Tibial nerve (tissue), 4 donors: ENCODE results near the gene EPB41. TPM values are rescaled to one million over a fixed set of nuclear protein-coding genes. Genes with fewer than 3 reads are reported as not detected.

ENCODE experiments used
- DNase-seq, 2 donors: peaks; one replicate each; pipeline ENCODE4 v3.0.0-alpha.2; 2019; ENCODE audit warnings: low spot score in 2 of 2
- H3K27ac ChIP-seq, 4 donors: fragments of 200-600 bp; sonication (generic) in 3 of 4; one replicate each; pipeline ENCODE4 v1.5.1; 2017 to 2019; ENCODE audit warnings: mild to moderate bottlenecking in 1 of 4
- H3K27me3 ChIP-seq, 2 donors: fragments of 200-600 bp; sonication (generic) in 1 of 2; one replicate each; pipeline versions ENCODE4 v1.5.1 to v1.6.0; 2017 to 2019
- H3K36me3 ChIP-seq, 3 donors: fragments of 200-600 bp; sonication (generic); one replicate each; pipeline ENCODE4 v1.5.1; 2018 to 2019
- H3K4me1 ChIP-seq, 4 donors: fragments of 200-600 bp; sonication (generic) in 3 of 4; one replicate each; pipeline ENCODE4 v1.5.1; 2017 to 2019
- H3K4me3 ChIP-seq, 4 donors: fragments of 200-600 bp; sonication (generic) in 3 of 4; one replicate each; pipeline ENCODE4 v1.5.1; 2017 to 2019; ENCODE audit warnings: mild to moderate bottlenecking in 1 of 4, moderate library complexity in 1 of 4
- H3K9me3 ChIP-seq, 4 donors: fragments of 200-600 bp; sonication (generic) in 3 of 4; one replicate each; pipeline ENCODE4 v1.5.1; 2017 to 2019
- CTCF ChIP-seq, 5 experiments: fragments of 200-600 bp in 3 of 5; fragments of 450-650 bp in 2 of 5; sonication (generic) in 3 of 5; IDR thresholded peaks; one replicate each; pipeline ENCODE4 v1.5.1; 2016 to 2019; ENCODE audit warnings: antibody characterized with exemption in 5 of 5, mild to moderate bottlenecking in 3 of 5, moderate library complexity in 2 of 5
- EP300 ChIP-seq, 2 donors: sonication (generic); formaldehyde crosslinking; IDR thresholded peaks; one replicate each; pipeline ENCODE4 v1.6.1; 2017; ENCODE audit warnings: antibody characterized with exemption in 2 of 2, mild to moderate bottlenecking in 1 of 2
- POLR2A ChIP-seq, 2 donors: fragments of 450-650 bp; IDR thresholded peaks; one replicate each; pipeline ENCODE4 v1.6.1; 2017; ENCODE audit warnings: antibody characterized with exemption in 2 of 2, mild to moderate bottlenecking in 2 of 2, moderate library complexity in 2 of 2
- WGBS, 2 donors: methylation state at CpG; one replicate each; pipeline ENCODE4 v1.1.5; 2018; 5-methylcytosine and 5-hydroxymethylcytosine counted together
- total RNA-seq, 4 donors: library from RNA; depleted of rRNA; stranded (reverse); fragments of >200 nt; gene quantifications; one replicate each; pipeline ENCODE4 v1.1.0, GENCODE V29; 2016

Gene EPB41
- total RNA-seq, 4 donors from 2014 or later = 13.9 to 22.1 (median 16.0) TPM

- Histone ChIP-seq H3K4me1 (no peaks in the 10 kb centered on the region), H3K36me3 (no peaks in the 10 kb centered on the region), H3K27me3 (no peaks in the 10 kb centered on the region), H3K27ac (no peak overlapping the region), H3K9me3 (peaks cover 0 to 11% (median 0%) of the 10 kb centered on the region in 4 donors), H3K4me3 (no peak overlapping the region)
- TF ChIP-seq POLR2A (IDR thresholded peaks at IDR 0.05) = no peak
- no peak for TF ChIP-seq CTCF (IDR thresholded peaks at IDR 0.05)
- TF ChIP-seq EP300 (IDR thresholded peaks at IDR 0.05) = no peak
- WGBS, 2 donors = 81 to 83% methylated on average over 1 of the region's 1 CpG
- DNase-seq = no peak
These were observed 71.1 kb downstream of the EPB41 start for GRCh38 chr1:28985427-28985826.

GRCh38 chr1:28986306-28986910 is 72.0 kb downstream of the EPB41 start:
- Histone ChIP-seq H3K4me3 (no peak overlapping the region), H3K27me3 (no peaks in the 10 kb centered on the region), H3K36me3 (no peaks in the 10 kb centered on the region), H3K9me3 (peaks cover 0 to 11% (median 0%) of the 10 kb centered on the region in 4 donors), H3K27ac (no peak overlapping the region), H3K4me1 (no peaks in the 10 kb centered on the region)
- 52 to 55% methylated on average over 10 of the region's 10 CpGs for WGBS, 2 donors
- DNase-seq = no peak
- no peak for TF ChIP-seq EP300 (IDR thresholded peaks at IDR 0.05)
- no peak for TF ChIP-seq POLR2A (IDR thresholded peaks at IDR 0.05)
- TF ChIP-seq CTCF (IDR thresholded peaks at IDR 0.05) = no peak

GRCh38 chr1:29002792-29003191 is 88.4 kb downstream of the EPB41 start:
- no peaks in the 10 kb centered on the region for H3K36me3 ChIP-seq
- no peaks in the 10 kb centered on the region for H3K4me1 ChIP-seq
- H3K9me3 ChIP-seq = no peaks in the 10 kb centered on the region
- H3K27me3 ChIP-seq = no peaks in the 10 kb centered on the region
- H3K27ac ChIP-seq = no peak overlapping the region
- TF ChIP-seq CTCF (IDR thresholded peaks at IDR 0.05) (no peak), POLR2A (IDR thresholded peaks at IDR 0.05) (no peak), EP300 (IDR thresholded peaks at IDR 0.05) (no peak)
- H3K4me3 ChIP-seq = no peak overlapping the region
- no peak for DNase-seq

- no peaks in the 10 kb centered on the region for H3K4me1 ChIP-seq
- DNase-seq = no peak
- no peaks in the 10 kb centered on the region for H3K36me3 ChIP-seq
- no peaks in the 10 kb centered on the region for H3K27me3 ChIP-seq
- H3K27ac ChIP-seq = no peak overlapping the region
- TF ChIP-seq EP300 (IDR thresholded peaks at IDR 0.05) = no peak
- TF ChIP-seq POLR2A (IDR thresholded peaks at IDR 0.05) = no peak
- no peak for TF ChIP-seq CTCF (IDR thresholded peaks at IDR 0.05)
- no peak overlapping the region for H3K4me3 ChIP-seq
- 93 to 100% methylated on average over 1 of the region's 1 CpG for WGBS, 2 donors
- H3K9me3 ChIP-seq = no peaks in the 10 kb centered on the region
These were observed 89.9 kb downstream of the EPB41 start for GRCh38 chr1:29004288-29004687.

GRCh38 chr1:29004798-29005197 is 90.4 kb downstream of the EPB41 start:
- no peaks in the 10 kb centered on the region for H3K9me3 ChIP-seq
- H3K4me1 ChIP-seq = no peaks in the 10 kb centered on the region
- TF ChIP-seq POLR2A (IDR thresholded peaks at IDR 0.05) (no peak), EP300 (IDR thresholded peaks at IDR 0.05) (no peak), CTCF (IDR thresholded peaks at IDR 0.05) (no peak)
- 84 to 88% methylated on average over 3 of the region's 3 CpGs for WGBS, 2 donors
- no peak overlapping the region for H3K4me3 ChIP-seq
- no peaks in the 10 kb centered on the region for H3K27me3 ChIP-seq
- H3K36me3 ChIP-seq = no peaks in the 10 kb centered on the region
- no peak for DNase-seq
- H3K27ac ChIP-seq = no peak overlapping the region
